Superior temporal gyrus (tissue), 1 donor: ENCODE results near the gene BIN1.

Source experiments
- DNase-seq: peaks from one replicate; pipeline ENCODE4 v3.0.0-alpha.2; 2016; ENCODE audit errors: extremely low spot score

The BIN1 gene

DNA sequence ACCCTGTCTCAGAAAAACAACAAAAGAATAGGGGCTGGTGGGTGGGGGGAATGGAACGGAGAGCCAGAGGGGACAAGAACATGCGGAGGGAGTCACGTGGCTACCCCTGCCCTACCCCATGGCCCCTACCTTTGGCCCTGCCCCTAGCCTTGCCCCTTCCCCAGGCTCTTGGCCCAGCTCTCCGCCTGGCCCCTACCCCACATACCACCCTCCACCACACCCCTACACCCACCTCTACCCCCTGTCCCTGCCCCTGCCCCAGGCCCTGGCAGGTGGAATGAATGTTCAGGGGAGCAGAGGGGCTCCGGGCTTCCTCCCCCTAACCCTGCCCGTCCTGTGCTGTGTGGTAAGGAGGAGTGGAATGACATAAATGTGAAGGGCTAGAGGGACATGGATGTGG, 15.1 kb downstream of the BIN1 start:
- DNase-seq = no peak

DNA sequence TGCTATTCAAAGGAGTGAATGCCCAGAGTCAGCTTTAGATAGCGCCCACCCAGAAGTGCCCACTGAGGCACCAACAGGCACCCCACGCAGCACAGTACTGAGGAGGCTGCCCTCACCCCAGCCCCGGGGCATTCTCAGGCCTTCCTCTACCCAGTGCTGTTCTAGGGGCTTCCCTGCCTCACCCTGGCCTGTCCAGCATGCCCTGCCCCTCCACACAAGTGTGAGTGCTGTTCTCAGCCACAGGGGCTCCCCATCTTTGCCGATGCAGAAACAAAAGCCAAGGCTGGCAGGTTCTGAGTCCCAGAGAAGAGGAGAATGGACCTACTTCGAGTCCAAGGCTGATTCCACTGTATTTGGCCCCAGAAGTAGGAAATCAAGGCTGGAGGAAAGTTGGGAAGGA, 15.8 kb downstream of the BIN1 start:
- no peak for DNase-seq

DNA sequence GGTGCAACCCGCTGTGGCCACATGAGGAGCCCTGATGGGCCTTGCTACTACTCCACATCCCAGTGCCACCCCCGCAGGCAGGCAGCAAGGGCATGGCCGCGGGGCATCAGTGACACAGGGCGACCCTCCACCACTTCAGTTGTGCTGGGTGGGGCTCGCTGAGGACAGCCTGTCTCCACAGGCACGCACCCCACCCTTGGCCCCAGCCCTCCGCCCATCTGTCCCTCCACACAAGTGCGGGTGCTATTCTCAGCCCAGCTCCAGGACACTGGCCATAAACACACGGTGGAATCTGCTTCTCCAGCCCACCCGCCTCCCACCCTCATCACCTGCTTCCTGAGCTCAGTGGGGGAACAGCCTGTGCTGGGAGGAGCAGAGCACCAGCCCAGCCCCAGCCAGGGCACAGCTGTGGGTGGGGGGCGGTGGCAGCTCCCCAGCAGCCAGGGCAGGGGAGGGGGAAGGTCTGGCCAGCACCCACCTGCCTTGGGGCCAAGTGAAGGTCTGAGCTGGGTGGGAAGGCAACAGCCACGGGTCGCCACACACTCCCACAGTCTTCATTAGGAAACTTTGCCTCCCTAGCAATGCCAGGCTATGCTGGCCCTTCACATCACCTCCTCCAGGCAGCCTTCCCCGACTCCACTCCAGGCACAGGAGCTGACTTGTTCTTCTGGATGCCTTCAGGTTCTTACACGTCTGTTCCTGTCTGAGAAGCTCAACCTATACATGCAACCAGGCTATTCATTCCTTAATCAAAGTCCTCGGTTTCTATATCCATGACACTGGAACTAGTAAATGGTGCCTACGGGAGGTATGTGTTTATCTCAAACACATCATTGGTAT, 16.5 kb downstream of the BIN1 start:
- no peak for DNase-seq

DNA sequence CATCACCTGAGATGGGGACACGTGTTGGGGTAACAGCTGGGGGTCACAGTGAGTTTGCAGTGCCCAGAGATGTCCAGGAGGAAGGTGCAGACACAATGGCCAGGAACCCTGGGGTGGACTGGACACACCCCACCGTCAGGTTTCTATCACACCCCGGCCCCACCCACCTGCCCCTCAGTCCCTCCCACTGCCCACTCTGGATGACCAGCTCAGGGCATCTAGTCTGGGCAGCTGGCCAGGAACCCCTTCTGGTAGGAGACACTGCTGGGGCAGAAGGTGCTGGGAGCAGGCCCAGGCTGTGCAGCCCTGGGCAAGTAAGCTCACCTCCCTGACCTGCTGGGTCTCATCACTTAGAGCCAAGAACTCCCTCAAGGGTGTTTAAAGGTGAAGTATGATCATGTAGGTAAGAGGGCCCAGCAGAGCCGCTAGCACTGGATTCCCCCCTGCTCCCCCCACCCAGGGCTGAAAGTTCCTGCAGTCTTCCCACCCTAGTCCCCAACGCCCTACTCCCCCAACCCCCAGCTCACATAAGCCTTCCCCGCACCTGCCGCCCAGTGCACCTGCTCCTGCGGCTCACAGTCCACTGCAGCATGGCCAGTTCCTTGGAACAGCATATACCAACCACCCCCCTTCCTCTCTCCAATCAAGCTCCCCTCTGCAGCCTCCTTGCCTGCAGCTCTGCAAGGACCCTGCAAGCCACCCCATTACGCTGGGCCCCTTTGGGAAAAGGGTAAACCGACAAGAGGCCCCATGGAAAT, 17.3 kb downstream of the BIN1 start:
- no peak for DNase-seq

DNA sequence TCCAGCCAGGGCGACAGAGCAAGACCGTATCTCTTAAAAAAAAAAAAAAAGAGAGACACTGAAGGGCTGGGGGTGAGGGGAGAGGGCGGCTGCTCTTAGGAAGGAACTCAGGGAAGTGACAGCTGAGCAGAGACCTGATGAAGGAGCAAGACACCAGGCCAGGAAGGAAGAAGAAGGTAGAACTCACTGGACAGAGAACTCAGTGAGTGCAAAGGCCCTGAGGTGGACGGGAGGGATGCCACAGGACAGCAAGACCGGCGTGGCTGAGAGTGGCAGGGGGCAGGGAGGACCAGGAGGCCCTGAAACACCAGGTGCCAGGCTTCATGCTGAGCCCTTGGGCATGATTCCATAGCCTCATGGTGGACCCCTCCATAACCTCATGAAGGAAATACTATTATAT, 18.2 kb downstream of the BIN1 start:
- DNase-seq = no peak

DNA sequence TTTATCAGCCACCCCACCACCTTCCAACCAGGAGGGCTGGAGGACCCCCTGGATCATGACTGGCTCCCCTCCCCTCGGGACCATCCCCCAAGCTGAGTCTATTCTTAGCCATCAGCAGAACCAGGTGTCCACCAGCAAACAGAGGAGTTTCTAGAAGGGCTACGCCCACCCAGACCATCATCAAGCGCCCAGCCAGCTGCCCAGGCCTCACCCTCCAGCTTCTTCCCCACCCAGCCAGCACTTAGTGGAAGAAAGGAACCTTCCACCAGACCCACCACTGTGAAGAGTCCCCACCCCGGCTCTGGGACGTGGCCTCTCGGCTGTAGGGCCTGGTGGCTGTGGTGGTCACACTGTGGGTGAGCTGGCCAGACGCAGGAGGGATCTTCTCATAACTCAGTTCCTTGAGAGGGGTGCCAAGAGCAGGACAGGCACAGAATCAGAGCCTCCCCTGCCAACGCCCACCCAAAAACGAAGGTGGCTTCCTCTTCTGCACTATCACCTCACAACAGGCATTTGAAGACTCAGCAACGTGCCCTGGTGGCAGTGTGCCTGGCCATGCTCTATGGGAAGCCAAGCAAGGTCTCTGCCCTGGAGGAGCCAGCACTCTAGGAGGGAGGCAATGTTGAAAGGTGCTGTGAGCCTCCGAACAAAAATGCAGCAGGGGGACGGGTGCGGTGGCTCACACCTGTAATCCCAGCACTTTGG, 19.0 kb downstream of the BIN1 start:
- no peak for DNase-seq

DNA sequence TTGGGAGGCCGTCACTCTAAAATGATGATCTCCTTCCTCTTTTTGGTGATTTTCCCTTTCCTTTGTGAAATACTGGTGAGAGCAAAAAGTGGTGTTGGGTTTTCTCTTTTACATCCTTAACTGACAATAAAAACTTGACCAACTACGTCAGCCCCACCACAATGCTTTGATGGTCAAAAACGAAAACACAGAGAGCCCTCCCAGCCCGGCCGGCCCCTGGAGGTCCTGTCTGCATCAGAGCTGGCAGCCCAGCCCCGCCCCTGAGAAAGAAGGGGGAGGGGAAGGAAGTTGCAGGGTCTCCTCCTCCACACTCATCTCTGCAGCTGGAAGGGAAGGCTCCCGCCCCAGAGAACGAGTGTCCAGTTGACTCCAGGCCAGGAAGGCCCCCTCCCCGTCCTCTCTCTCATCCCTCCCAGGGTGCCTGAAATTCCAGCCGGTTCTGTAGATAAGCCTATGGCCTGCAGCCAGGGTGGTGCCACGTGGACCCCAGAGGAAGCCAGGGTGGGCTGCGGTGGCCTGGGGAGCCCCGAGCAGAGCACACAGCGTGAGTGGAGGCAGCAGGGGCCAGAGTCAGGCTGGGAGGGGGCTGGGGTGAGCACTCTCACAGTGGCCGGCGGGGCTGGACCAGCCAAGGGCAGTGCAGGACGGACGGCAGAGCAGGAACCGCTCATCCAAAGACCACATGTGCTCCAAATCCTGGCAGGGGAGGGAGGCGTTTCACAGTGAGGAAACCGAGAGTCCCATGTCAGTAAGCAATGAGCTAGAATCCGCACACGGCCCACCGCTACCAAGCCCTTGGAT, 19.8 kb downstream of the BIN1 start:
- no peak for DNase-seq

DNA sequence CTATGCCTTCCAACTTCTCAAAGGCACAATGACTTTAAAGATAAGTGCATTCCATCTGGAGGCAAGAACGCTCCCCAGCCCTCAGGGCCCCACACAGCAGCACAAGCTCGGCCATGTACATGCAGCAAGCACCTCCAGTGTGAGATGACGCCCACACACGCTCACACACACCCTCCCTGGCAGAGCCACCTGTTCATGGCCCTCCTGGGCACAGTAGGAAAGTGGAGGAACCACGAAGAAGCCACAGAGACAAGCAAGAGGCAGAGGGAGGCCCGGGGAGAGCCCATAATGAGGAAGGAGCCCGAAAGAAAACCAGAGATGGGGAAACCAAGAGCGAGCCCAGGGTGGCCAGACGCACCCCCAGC, 21.7 kb downstream of the BIN1 start:
- DNase-seq = no peak

DNA sequence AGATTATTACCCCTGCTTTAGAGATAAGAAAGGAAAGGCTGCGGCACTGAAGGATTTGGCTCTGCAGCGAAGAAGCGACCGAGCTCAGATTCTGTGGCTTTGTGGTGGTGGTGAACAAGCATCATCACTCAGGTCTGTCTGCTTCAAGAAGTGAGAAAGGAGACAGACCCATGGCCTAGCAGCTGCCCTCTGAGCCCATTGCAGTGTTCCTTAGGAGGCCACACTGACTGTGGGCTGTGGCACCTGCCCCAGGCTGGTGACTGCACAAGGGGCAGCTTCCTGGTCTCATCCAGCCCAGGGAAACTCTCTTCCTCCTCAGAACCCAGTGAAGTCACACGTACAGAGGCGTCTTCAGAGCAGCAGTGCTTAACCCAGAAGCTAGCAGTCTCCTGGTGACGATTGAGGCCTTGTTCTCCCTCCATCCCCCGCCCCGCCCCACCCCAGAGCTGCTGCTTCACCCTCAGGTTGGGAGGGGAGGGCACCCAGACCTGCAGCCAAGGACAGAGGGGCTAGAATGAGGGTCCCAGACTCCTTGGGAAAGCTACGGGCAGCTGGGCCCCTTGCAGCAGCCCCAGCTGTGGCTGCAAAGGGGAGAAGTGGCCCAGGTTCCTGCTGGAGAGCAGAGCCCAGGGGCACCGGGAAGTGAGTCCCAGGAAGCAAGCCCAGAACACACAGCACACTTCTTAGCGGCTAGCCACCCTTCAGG, 22.2 kb downstream of the BIN1 start:
- no peak for DNase-seq

DNA sequence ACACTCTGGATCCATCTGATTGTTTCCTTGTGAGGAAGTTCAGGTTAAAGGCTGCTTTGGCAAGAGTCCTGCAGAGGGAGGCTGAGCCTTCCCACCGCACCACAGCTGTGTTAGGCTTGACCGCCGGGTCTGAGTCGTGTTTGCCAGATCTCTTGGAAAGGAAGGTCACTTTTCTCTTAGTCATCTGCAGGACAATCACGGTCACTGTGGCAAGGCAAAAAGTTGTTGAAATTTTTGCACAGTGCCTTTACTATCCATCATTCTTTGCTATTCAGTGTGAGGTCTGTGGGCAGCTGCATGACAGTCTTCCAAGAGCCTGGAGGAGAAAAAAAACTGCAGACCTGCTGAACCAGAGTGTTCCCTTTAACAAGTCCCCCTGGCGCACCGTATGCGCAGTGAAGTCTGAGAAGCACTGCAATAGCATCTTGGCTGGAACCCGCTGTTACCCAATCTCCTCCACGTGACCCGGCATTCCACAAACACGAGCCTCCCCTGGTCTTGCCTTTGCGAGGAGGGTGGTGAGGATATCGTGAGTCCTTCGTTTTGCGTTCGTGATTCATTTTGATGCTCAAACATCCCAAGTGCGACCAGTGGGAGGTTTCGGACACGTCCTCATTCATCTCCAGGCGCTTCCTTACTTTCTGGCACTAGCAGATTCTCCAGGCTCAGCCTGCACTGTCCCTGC, 23.0 kb downstream of the BIN1 start:
- DNase-seq = peak; percentile 86

DNA sequence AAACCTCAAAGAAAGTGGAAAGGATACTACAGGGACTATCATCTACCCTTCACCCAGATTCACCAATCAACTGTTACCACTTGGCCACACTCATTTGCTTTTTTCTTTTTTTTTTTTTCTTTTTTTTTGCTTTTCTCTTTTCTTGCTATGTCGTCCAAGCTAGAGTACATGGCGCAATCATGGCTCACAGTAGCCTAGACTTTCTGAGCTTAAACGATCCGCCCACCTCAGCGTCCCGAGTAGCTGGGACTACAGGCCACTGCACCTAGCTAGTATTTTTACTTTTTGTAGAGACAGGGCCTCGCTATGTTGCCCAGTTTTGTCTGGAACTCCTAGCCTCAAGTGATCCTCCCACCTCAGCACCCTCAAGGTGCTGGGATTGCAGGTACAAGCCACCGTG, 24.0 kb downstream of the BIN1 start:
- DNase-seq = no peak

DNA sequence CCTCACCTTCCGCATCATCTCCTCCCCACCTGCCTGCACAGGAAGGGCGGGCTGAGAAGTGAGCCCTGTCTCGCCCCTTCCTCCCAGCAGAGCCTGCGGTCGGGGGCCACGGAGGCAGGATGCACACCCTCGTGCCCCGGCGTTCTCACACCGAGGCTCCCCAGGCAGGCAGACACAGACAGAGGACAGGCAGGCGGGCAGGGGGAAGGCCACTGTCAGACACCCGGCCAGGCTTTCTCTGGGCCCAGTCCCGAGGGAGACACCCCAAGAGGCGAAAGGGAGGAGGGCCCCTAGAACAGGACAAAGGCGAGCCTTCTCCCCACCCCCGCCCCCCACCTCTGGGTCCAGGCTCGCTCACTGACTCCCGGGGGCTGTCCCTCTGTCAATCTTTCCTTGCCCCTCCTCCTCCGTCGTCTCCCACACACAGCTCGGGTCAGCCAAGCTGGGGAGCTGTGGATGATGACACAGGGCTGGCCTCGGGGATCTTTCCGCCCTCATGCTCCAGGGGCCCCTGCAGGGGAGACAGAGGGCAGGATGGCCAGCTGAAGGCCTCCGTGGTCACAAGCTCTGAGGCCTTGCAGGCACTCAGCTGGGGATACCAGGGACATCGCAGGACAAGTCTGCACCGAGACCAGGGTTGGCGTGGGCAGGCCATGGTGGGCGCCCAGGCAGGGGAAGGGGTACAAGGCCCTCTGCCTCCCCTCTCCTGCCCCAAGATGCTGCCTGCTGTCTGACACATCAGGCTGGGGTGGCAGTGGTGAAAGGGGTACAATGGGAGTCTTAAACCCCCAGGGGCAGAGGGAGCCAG, 24.9 kb downstream of the BIN1 start:
- peak; percentile 81 for DNase-seq

DNA sequence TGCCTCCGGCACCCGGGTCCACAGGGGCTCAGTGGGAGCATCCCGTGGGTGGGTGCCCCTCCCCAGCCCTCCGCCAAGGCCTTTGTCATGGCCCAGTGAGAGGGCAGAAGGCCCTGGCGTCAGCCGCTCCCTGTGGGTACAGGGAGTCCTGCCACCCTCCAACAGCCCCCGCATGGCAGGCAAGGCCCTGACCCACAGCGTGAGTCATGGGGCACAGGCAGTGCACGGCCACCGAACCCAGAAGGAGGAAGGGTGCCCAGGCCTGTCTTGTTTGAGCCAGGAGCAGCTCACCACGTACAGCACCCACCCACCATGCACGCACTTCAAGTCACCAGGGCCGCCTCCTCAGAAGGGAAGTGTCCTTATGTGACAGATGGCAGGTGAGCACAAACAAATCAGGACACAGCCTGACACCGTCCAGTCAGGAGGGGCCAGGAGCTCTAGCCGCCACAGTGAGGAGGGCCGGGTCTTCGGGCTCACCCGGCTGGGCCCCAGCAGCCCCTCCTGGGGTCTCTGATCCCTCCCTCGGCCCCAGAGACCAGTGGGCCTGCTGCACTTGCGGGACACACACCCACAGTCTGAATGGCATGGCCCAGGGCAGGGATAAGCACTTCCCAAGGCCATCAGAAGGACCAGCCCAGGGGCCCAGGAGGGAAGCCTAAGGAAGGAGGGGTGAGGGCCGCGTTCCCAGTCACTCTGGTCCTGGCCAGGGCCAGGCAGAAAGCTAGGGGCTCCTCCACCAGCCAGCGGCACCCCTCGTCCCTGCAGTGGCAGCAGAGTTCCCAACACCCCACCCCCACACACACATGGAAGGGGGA, 25.8 kb downstream of the BIN1 start:
- no peak for DNase-seq

DNA sequence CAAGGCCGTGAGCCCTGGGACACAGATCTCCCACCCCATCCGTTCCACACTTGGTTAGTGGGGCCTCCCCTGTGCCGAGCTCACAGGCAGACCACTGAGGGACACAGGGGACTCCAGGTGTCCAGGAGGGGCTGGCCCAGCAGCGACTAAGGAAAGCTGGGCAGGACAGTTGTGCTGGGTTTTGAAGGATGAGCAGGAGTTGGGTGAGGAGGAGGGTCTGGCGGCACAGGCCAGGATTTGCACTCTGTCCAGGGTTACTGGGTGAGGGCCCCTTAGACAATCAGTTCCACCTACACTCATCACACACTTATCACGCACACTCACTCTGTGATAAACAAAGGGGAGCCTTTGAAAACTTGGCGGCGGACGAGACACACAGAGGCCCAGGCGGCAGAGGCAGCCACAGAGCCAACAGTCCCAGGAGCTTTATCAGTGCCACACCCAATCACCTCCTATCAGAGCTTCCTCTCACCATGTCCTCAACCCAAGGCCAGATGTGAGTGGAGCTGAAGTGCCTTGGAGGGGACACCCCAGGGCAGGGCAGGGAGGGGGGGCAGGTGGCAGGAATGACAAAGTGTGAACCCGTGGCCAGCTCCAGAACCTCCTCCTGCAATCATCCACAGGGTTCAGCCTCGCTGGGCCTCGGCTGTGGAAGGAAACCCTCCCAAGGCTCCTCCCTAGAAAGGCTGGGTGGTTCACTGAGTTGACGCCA, 26.6 kb downstream of the BIN1 start:
- DNase-seq = no peak

DNA sequence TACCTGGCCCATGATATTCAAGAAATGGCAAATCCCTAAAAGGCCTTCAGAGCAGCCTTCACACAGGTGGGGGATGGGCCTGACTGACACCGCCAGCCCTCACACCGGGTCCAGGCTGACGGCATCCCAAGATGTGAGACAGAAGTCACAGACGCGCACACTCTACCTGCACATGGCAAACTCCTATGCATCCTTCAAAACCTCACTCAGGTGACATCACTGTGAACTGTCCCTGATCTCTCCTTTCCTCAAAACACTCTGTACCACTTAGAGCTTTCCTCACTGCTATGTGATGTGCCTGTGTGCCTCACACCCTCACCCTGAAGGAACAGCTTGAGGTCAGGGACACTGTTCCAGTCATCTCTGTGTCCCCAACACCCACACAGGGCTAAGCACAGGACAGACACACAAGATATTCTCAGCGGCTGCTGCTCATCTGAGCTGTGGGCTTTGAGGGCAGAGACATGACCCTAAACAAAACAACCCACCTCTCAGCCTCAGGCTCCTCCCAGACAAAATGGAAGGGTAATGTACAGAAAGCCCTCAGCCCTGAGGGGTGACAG, 27.5 kb downstream of the BIN1 start:
- no peak for DNase-seq

DNA sequence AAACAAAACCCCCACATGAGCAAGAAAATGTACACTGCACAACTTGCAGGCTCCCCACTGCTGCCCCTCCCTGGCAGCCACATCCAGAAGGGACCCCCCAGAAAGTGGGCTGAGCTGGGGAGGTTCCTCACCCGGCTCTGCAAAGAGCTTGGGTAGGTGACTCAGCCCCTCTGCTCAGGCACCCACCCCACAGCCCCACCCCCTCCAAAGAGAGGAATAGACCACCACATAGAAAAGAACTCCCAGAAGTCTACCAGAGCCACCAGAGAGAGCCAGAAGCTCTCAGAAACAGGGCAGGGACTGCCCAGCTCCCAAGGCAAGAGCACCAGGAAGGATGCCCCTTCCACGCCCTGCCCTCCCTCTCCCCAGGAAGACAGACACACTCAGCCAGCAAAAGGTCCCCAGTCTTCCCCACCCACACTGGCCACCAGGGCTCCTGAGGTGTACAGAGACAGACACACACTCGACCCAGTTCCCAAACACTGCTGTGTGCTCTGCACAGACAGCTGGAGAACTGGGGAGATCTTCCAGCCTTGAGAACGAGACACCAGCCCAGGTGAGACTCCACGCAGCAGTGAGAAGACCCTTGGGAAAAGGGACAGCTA, 28.2 kb downstream of the BIN1 start:
- DNase-seq = no peak

DNA sequence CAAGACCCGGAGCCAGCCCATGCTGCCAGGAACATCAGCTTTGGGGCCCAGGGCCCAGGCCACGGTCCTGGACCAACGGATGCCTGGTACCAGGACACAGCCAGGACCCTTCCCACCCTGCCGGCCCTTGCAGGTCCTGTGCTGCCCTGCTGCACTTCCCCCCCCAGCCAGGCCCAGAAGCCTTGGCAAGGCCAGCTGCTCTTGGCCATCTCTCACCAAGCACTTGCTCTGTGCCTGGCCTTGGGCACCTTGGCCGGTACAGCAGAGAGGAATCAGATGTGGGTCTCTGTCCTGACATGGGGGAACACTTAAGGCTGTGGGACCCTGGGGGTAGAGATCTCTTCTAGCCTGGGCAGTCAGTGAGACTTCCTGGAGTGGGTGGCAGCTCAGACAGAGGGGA, 28.9 kb downstream of the BIN1 start:
- no peak for DNase-seq

DNA sequence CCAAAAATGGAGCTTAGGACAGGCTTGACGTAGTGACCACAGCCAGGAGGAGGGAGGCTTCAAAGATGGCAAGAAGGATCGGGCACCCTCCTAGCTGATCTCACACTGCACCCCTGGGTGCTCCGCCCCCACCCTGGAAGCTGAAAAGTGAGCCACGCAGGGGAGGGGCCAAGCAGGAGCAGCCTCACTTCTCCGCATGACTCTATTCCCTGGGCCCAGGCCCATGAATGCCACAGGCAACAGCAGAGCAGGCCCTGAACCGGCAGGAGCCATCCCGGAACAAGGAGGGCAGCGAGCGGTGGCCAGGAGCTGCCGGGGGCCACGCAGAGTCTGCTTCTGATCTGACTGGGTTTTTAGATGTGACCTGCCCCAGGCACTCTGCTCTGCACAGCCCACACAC, 30.0 kb downstream of the BIN1 start:
- no peak for DNase-seq
